HG03196 (cell line): ENCODE results near the gene ANKRD40.

Source experiments
- ATAC-seq: cut with Tn5 transposase; IDR thresholded peaks from one replicate; pipeline ENCODE4 v1.9.1; 2021; ENCODE audit not compliant: unreplicated experiment

The ANKRD40 gene

GRCh38 chr17:50672071-50672470 lies 35.6 kb downstream of the ANKRD40 start:
- ATAC-seq = no peak

- no peak for ATAC-seq
Measured at GRCh38 chr17:50668838-50669581, 38.7 kb downstream of the ANKRD40 start.

GRCh38 chr17:50668025-50668837 lies 39.5 kb downstream of the ANKRD40 start:
- ATAC-seq = no peak

GRCh38 chr17:50667259-50668024 lies 40.3 kb downstream of the ANKRD40 start:
- ATAC-seq = no peak

GRCh38 chr17:50666316-50666715 lies 41.4 kb downstream of the ANKRD40 start:
- ATAC-seq = no peak

- no peak for ATAC-seq
Measured at GRCh38 chr17:50665838-50666237, 41.9 kb downstream of the ANKRD40 start.

- no peak for ATAC-seq
Measured at GRCh38 chr17:50664788-50665458, 42.8 kb downstream of the ANKRD40 start.

GRCh38 chr17:50663812-50664374 lies 43.8 kb downstream of the ANKRD40 start:
- no peak for ATAC-seq

GRCh38 chr17:50662632-50663225 lies 45.0 kb downstream of the ANKRD40 start:
- ATAC-seq = no peak

- no peak for ATAC-seq
Measured at GRCh38 chr17:50661795-50662391, 45.8 kb downstream of the ANKRD40 start.

- ATAC-seq = no peak
Measured at GRCh38 chr17:50661348-50661747, 46.4 kb downstream of the ANKRD40 start.

GRCh38 chr17:50660887-50661345 lies 46.8 kb downstream of the ANKRD40 start:
- no peak for ATAC-seq

GRCh38 chr17:50660042-50660886 lies 47.5 kb downstream of the ANKRD40 start:
- no peak for ATAC-seq

GRCh38 chr17:50659179-50659578 lies 48.5 kb downstream of the ANKRD40 start:
- no peak for ATAC-seq

GRCh38 chr17:50658616-50659015 lies 49.1 kb downstream of the ANKRD40 start:
- ATAC-seq = no peak

- no peak for ATAC-seq
Measured at GRCh38 chr17:50657627-50658026, 50.1 kb downstream of the ANKRD40 start.

- ATAC-seq = no peak
Measured at GRCh38 chr17:50657054-50657453, 50.7 kb downstream of the ANKRD40 start.

- no peak for ATAC-seq
Measured at GRCh38 chr17:50656509-50656908, 51.2 kb downstream of the ANKRD40 start.

GRCh38 chr17:50653738-50654137 lies 54.0 kb downstream of the ANKRD40 start:
- ATAC-seq = no peak
